GM19238 (cell line): ENCODE measurements around the gene DCTN3.
A peak's percentile ranks its signal among the peaks of the same experiment; 100 is the strongest.
"Not testable (repeated sequence)": the region's sequence is repeated elsewhere in the genome, so short reads cannot be mapped to it uniquely, and the experiment has no call there.

Experiments used
- DNase-seq: peaks from one replicate; pipeline ENCODE4 v3.0.0; 2011; ENCODE audit warnings: low spot score; ENCODE audit not compliant: insufficient read length

Gene DCTN3

GRCh38 chr9:34647084-34647403, 26.7 kb upstream of the DCTN3 start:
- DNase-seq, result no peak

- peak; percentile 98 for DNase-seq
Observed at GRCh38 chr9:34646211-34647083, 26.2 kb upstream of the DCTN3 start, which contains the start of gene GALT. Gene GALT, plus strand, starts transcription at chr9:34646675. Its CDS starts 30 bp downstream, at chr9:34646705.

GRCh38 chr9:34644766-34645314, 24.5 kb upstream of the DCTN3 start:
- DNase-seq, result no peak

- DNase-seq, result no peak
Observed at GRCh38 chr9:34642679-34643078, 22.4 kb upstream of the DCTN3 start.

GRCh38 chr9:34639322-34639721, 19.0 kb upstream of the DCTN3 start:
- DNase-seq, result not testable (repeated sequence)

GRCh38 chr9:34638138-34638445, 17.8 kb upstream of the DCTN3 start:
- DNase-seq, result no peak

- DNase-seq, result peak; percentile 88
Observed at GRCh38 chr9:34637356-34638137, 17.3 kb upstream of the DCTN3 start, which contains the start of gene SIGMAR1. Gene SIGMAR1, minus strand, starts transcription at chr9:34637787. Its CDS starts 90 bp downstream, at chr9:34637697.

- DNase-seq, result no peak
Observed at GRCh38 chr9:34636791-34637355, 16.6 kb upstream of the DCTN3 start.

- DNase-seq, result no peak
Observed at GRCh38 chr9:34635556-34635955, 15.3 kb upstream of the DCTN3 start.

GRCh38 chr9:34634551-34635248, 14.4 kb upstream of the DCTN3 start:
- DNase-seq, result no peak

- DNase-seq, result peak; percentile 79
Observed at GRCh38 chr9:34633851-34634550, 13.7 kb upstream of the DCTN3 start.

- no peak for DNase-seq
Observed at GRCh38 chr9:34633166-34633565, 12.9 kb upstream of the DCTN3 start.

- no peak for DNase-seq
Observed at GRCh38 chr9:34630402-34631154, 10.3 kb upstream of the DCTN3 start.

- no peak for DNase-seq
Observed at GRCh38 chr9:34629491-34629808, 9.2 kb upstream of the DCTN3 start.

- no peak for DNase-seq
Observed at GRCh38 chr9:34628656-34629490, 8.6 kb upstream of the DCTN3 start, which contains the start of gene ARID3C. Gene ARID3C, minus strand, starts transcription at chr9:34629066. Its CDS starts 1,052 bp downstream, at chr9:34628014.

GRCh38 chr9:34627716-34628655, 7.7 kb upstream of the DCTN3 start:
- no peak for DNase-seq

GRCh38 chr9:34625186-34625486, 4.8 kb upstream of the DCTN3 start:
- no peak for DNase-seq

GRCh38 chr9:34624475-34625185, 4.3 kb upstream of the DCTN3 start:
- DNase-seq, result no peak
